HG03135 (cell line): ENCODE measurements around the gene CNOT1.
"Not testable (repeated sequence)": the region's sequence is repeated elsewhere in the genome, so short reads cannot be mapped to it uniquely, and the experiment has no call there.

Source experiments
- ATAC-seq: cut with Tn5 transposase; IDR thresholded peaks from one replicate; pipeline ENCODE4 v1.9.1; 2021; ENCODE audit warnings: mild to moderate bottlenecking, moderate library complexity; ENCODE audit not compliant: unreplicated experiment

The CNOT1 gene

GRCh38 chr16:58638148-58639036 is 8.8 kb upstream of the CNOT1 start:
- ATAC-seq: no peak

- not testable (repeated sequence) for ATAC-seq
Observed at GRCh38 chr16:58637021-58637420, 7.4 kb upstream of the CNOT1 start.

- no peak for ATAC-seq
Observed at GRCh38 chr16:58636466-58636865, 6.8 kb upstream of the CNOT1 start.

- no peak for ATAC-seq
Observed at GRCh38 chr16:58635502-58635901, 5.9 kb upstream of the CNOT1 start.

GRCh38 chr16:58634265-58634802 is 4.7 kb upstream of the CNOT1 start:
- no peak for ATAC-seq

GRCh38 chr16:58628845-58629732 is 537 bp downstream of the CNOT1 start:
- ATAC-seq: peak; percentile 3

GRCh38 chr16:58624209-58624608 is 5.4 kb downstream of the CNOT1 start:
- no peak for ATAC-seq

GRCh38 chr16:58620396-58620795 is 9.2 kb downstream of the CNOT1 start:
- ATAC-seq: no peak

GRCh38 chr16:58615280-58615679 is 14.3 kb downstream of the CNOT1 start:
- no peak for ATAC-seq

- ATAC-seq: no peak
Observed at GRCh38 chr16:58614860-58615259, 14.8 kb downstream of the CNOT1 start.

- no peak for ATAC-seq
Observed at GRCh38 chr16:58614212-58614611, 15.4 kb downstream of the CNOT1 start.

GRCh38 chr16:58612965-58613364 is 16.7 kb downstream of the CNOT1 start:
- ATAC-seq: not testable (repeated sequence)

- no peak for ATAC-seq
Observed at GRCh38 chr16:58608601-58609136, 21.0 kb downstream of the CNOT1 start.

GRCh38 chr16:58605562-58605961 is 24.1 kb downstream of the CNOT1 start:
- no peak for ATAC-seq

- ATAC-seq: no peak
Observed at GRCh38 chr16:58591083-58591482, 38.5 kb downstream of the CNOT1 start.

- ATAC-seq: no peak
Observed at GRCh38 chr16:58589326-58589905, 40.2 kb downstream of the CNOT1 start.

- no peak for ATAC-seq
Observed at GRCh38 chr16:58588406-58588805, 41.2 kb downstream of the CNOT1 start.

GRCh38 chr16:58586340-58587030 is 43.1 kb downstream of the CNOT1 start:
- no peak for ATAC-seq

- ATAC-seq: no peak
Observed at GRCh38 chr16:58584831-58585505, 44.7 kb downstream of the CNOT1 start.
